ENCODE results near the gene FILIP1.

The FILIP1 gene

DNA sequence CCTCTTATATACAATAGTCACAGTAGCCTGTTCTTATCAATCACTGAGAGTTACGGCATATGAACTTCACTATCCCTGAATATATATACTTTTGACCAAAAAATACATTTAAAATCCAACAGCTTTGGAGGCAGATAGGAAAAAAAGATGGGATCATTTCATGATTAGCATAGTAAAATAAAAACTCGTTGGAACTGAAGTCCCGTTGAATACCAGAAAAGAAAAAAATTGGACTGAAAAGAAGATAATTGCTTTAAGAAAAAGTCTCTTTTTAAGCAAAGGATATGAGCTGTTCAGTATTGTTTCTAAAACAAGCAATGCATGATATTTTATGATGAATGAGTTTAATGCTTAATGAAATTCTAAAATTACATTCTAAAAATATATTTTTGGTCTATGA is 4.4 kb upstream of the FILIP1 start:
- FAIRE-seq (no peak), DNase-seq (ENCODE audit: insufficient read length, low spot score) (no peak)

DNA sequence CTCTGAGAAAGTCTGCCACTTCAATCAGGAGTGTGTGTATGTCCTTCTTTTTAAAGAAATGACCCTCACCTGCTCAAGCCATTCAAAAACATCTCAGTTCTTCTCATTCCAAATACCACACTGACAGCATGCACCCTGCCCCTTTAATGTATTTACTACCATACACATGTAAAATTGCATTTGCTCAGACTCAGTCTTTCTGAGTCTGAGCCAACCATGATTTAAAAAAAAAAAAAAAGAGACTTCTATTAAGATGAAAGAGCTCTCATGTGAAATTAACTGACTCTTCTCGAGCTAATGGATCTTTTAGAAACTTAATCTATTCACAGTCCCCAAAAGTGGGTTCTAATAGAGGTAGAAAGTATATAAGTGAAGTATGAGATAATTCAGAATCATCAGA is 1.4 kb upstream of the FILIP1 start:
- no peak for DNase-seq (ENCODE audit: insufficient read length, low spot score)
- FAIRE-seq = peak; percentile 65

DNA sequence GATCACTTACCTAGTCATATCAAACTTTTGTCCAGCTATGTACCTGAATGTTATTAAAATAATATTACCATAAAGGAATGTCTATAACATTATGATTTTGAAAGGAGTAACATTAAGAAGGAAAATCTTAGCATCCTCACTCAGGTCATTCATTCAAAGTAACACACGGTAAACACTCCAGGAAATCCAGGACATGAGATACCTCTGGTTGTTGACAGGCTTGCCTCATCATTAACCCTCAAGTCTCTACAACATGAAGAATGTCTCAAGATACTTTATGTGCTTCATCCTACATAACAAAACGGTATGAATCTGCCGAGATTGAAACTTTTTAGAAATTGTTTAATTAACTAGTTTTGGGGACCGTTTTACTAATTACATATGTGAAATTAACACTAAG is 690 bp upstream of the FILIP1 start:
- DNase-seq (ENCODE audit: insufficient read length, low spot score) (no peak), FAIRE-seq (no peak)

DNA sequence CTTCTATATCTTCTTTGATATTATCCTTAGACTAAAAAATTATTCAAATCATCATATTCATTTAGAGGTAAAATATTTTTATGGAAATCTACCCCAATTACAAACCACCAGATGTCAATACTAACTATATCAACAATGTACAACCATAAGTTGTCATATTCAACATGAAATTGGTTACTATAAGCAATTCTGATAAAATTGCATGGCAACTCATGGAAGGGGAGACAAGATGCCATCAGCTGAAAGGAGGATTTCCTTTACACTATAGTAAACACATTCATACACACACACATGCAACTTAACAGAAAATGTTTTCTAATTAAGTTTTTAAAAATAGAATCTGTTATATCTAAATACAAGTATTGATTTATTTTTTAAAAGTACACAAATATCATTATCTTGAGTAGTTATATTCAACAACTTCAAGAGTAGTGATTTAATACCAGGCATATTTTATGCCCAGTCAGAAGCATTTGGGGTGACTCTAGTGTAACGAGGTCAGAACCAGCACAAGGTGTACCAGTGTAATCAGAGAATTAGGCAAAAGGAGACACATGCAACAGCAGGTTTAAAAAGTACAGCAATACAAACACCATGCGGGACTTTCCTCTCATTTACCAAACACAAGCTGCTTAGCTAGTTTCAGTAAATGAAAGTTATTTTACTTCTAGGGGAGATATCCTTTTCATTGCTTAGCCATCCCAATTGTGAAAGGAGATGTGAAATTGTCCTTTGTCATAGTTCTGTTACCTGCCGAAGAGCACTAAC is 1.0 kb downstream of the FILIP1 start:
- FAIRE-seq (peak; percentile 85), DNase-seq (ENCODE audit: insufficient read length, low spot score) (no peak)

DNA sequence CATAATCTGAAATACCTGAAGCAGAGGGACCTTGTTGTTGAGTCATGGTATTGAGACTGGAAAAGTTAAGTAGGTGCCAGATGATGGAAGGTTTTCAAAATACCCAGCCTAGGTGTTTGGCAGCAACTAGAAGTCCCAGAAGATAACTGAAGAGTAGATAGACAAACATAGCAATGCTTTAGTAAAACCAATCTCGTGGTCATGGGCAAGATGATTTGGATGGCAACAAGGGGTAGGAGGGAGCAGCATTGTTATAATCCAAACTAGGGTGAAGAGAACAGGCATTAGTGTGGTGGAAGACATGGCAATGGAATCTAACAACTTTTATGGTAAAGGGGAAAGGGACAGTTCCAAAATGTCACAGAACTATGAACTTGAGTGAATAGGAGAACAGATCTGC is 2.3 kb downstream of the FILIP1 start:
- FAIRE-seq = peak; percentile 49
- no peak for DNase-seq (ENCODE audit: insufficient read length, low spot score)

DNA sequence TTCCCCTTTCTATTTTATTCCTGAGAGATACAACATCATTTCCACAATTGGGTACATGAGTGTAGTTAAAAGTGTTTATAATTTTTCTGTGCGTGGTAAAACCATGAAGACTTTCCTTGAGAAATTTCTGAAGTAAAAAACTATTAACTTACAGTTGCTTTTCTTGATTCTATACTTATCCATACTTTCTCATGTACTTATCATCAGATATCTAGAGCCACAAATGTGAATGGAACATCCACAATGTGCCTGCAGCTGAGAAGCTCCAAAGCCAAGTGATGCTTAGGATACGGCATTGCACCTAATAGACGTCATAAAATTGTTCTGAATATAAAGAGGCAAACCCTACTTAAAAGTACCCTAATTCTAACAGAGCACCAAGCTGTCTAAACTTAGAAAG is 2.9 kb downstream of the FILIP1 start:
- DNase-seq (ENCODE audit: insufficient read length, low spot score) = no peak
- no peak for FAIRE-seq

DNA sequence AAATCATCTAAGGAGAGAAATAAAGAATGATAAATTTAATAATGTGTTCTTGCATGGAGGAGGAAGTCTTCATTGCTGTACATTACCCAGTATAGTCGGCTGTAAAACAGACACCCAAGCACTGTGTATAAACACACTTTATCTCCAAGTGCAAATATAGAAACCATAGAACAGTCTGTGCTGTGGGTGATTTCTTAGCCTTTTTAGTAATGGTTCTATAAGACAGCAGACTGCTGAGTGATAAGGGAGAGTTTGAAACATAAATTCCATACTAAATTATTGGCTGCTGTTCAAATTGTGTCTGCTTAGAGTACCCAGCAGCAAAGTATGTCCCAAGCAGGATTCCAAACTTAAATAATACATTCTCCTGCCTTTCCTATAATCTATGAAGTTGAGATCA is 4.6 kb downstream of the FILIP1 start:
- FAIRE-seq (no peak), DNase-seq (ENCODE audit: insufficient read length, low spot score) (no peak)

DNA sequence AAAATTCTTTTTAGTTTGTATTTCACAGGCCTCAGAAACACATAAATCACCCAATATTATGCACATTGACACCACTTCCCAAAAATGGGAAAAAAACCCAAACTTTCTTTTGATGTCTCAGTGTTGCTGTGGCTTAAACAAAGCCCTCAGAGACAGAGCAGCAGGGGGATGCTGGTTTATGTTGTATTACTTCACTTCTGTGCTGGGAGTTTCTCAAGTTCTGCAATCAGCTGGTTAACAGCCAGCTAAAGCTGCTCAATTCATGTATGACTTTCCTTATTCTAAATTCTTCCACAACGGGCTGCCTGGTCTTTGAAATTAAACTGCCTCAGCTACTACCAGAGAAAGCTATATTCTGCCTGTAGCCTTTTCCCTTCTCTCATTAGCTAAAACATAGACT is 5.6 kb downstream of the FILIP1 start:
- DNase-seq (ENCODE audit: insufficient read length, low spot score) (no peak), FAIRE-seq (no peak)

DNA sequence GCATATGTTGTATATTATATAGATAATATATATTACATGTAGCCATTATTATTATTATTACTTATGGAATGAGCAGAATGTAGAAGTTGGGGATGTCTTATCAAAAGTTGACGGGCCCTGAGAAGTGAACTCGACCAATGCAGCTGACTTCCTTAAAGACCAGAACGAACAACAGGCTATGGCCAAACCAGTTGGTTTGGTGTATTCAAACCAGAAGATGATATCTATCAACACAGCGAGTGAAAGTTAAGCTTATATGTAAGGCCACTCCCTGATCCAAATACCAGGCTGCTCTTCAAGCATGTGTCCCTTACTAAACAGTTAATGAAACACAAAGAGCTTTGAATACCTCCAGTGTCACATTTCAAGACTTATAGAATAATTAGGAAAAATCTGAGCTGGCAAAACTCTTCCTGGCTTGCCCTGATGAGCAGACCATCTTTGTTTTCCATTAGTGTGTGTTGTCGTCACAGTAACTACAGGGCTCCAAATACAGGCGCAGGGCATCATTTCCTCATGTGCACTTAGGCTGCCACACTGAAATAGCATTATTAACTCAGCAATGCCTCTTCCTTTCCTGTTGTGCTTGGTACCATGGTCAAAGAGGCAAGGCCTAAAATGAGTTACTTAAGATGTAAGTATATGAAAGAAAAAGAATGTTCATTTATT is 6.6 kb downstream of the FILIP1 start:
- DNase-seq (ENCODE audit: insufficient read length, low spot score) = no peak
- FAIRE-seq = no peak

DNA sequence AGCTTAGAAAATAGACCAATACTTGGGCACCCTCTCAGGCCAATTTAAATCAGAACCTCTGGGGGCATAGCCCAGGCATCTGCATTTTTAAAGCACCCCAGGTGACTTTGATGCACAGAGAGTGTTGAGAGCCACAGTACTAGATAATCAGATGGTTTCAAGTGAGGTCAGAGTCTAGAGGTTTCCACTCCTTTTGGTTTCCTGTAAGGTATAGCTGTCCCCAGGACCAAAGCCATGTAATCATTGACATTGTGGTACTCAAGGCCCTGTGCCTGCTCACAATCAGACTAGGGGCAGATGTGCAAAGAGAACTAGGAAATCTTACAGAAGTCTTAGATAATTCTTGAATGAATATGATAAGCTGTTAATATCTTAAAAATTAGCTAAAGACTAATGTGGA is 9.1 kb downstream of the FILIP1 start:
- DNase-seq (ENCODE audit: insufficient read length, low spot score) (no peak), FAIRE-seq (peak; percentile 84)

DNA sequence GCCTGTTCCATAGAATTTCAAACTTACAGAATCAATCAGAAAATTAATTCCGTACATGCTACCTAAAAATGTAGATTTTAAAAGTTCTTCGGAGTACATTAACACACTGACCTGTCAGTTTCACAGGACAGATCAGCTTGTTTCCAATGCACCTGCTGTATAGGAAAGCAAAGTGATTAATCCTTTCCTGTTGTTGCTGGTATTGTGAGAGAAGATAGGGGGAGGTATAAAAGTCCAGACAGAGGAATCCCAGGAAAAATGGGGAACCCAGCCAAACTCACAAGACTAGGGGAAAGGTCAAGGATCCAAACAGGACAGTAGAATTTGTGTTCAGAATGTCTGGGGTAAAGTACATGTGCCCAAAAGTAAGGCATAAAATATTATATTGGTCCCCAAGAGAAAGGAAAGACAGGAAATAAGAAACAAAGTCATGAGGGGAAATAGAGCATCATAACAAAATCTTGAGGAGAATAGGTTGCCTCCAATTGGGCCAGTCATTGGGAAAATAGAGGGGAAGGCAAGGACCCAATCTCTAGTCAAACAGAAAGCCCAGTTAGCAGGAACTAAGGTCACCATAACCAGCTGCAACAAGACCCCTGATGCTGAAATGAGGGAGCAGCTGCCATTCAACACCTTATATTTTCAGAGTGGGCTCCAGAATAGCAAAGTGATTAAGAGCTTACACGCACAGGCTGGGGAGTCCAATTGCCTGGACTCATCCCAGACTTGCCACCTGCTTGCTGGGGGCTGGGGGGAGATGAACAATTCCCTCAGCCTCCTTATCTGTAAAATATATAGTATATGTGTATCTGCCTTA is 10.3 kb downstream of the FILIP1 start:
- no peak for DNase-seq (ENCODE audit: insufficient read length, low spot score)
- FAIRE-seq = no peak

DNA sequence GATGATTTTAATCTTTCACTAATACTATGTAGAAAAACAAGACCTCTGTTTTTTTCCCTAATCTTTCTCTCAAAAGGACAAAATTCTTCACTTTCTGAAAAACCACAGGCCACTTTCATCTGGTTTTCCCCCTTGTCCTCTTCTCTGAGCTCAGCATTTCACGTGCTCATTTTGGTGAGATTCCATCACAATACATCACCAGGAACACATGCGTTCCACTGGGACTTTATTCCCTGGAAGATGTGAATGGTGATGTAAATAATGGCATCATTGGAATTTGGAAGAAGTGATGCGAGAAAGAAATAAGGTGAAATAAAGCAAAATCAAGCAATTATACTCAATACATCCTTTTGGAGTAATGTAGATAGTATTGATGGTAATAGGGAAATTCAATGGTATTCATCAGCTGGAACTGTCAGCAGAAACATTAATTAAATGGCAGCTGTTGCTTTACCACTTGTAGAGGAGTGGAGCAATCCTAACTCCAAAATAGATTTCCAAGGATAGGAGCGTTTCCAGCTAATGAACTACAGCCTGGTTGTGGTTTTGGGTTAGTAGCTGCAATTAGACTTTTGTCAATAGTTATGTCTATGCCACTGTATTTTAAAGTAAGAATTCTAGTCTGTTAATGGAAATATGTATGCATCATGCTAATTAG is 11.5 kb downstream of the FILIP1 start:
- FAIRE-seq = peak; percentile 8
- no peak for DNase-seq (ENCODE audit: insufficient read length, low spot score)

DNA sequence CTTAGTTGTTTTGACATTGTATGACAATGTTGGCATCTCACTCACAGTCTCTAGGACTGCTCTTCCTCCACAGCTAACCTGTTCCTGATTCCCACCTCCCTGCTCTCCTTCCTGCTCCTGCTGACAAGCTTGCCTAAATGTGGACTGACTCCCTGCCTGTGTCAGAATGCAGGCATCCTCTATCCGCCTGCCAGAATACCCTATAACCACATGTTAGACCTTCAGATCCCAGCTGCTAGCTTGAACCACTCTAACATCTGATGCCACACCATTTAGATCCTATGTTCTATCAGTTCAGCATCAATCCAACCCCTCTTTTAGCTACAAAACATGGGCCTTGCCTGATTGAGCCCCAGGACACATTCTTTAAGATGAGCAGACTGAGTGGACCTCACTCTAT is 12.2 kb downstream of the FILIP1 start:
- FAIRE-seq (no peak), DNase-seq (ENCODE audit: insufficient read length, low spot score) (no peak)

DNA sequence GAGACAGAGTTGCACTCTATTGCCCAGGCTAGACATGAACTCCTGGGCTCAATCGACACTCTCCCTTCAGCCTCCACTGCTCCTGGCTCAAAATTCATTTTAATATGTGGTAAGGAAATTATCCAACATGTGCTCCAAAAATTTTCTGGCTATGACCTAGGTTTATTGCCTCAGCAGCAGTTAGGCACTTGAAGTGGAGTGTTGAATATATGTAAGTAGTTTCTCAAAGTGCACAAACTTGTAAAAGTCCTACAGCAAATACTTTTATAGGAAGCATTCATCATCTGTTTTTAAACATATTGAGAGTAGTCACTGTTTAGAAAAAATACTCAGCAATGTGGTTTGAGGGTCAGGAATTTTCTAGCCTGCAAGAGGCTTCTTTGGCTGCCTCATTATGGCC is 13.2 kb downstream of the FILIP1 start:
- FAIRE-seq (no peak), DNase-seq (ENCODE audit: insufficient read length, low spot score) (no peak)

DNA sequence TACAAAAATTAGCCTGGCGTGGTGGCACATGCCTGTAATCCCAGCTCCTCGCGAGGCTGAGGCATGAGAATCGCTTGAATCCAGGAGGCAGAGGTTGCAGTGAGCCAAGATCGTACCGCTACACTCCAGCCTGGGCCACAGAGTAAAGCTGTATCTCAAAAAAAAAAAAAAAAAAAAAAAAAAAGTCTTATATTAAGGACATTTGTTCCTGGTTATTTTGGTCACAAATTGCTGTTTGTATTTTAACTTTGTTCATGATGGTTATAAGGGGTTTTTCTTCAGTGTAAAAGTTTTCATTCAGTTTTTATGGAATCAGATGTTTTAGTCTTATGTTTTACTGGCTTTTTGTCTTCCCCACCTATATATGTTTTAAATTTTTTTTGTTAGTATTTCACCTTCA is 13.9 kb downstream of the FILIP1 start:
- no peak for FAIRE-seq
- DNase-seq (ENCODE audit: insufficient read length, low spot score) = no peak

DNA sequence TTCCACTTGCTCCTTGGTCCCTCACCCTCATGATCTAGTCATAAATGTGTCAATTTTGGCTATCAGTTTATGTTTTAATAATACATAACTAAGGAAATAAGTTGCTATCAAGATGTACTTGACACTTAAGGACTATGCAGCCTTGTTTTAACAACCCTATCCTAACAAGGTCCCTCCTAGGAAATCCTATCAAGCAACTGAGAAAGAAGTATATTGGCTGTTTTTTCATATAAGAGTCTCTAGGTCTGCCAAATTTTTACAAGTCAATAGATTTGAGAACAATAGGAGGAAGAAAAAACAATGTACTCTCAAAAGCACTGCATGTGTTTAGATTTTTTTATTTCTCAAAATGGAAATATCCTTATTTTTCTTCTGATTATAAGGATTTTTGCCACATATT is 14.7 kb downstream of the FILIP1 start:
- no peak for DNase-seq (ENCODE audit: insufficient read length, low spot score)
- no peak for FAIRE-seq

DNA sequence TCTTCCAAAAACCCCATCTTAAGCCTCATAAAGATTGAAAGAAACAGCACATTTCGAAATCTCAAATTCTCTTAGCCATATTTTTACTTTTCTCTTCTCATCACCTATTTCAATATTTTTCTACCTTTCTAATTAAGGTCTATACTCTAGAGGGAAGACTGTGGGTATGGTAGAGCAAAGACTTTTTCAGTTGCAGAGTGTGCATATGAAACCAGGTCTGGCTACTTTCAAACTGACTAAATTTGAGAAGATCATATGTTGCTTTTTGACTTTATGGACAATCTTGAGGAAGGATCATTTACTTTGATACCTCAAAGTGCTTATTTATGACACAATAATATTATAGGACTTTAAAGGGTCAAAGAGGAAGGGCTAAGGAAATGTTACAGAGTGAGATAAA is 20.7 kb downstream of the FILIP1 start:
- FAIRE-seq (peak; percentile 71), DNase-seq (ENCODE audit: insufficient read length, low spot score) (no peak)

DNA sequence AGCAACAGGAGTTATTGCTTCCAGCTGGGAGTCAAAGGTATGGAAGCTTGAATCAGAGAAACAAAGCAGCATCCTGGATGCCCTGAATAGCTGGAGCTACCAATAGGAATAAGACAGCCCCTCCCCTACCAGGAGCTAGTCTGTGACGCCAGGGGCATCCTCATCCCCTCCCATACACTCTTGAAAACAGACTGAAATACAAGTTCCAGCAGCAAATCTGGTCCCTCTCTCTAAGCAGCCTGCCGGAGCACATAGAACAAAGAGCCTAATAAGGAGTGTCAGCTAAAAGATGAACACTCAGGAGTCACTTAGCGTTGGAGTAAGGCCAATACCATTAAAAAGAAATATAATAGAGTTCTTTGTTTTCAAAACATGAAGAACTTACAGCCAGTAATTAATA is 25.6 kb downstream of the FILIP1 start:
- FAIRE-seq (no peak), DNase-seq (ENCODE audit: insufficient read length, low spot score) (no peak)

DNA sequence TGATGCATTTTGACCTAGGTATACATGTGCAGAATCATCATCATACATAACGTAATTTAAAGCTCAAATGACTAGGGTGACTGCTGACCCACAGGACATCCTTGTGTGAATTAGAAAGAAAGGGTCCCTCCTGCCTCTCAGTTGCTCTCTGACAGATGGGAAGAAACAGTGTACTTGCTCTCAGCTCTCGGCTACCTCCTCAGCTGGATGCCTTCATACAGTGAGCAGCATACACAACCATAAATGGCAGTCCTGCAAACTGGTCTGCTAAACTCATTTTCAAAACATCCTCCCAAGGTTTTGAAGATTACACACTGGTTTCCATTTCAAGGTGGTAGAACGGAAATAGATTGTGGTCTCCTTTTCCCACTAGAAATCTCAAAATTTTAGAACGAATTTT is 26.3 kb downstream of the FILIP1 start:
- no peak for FAIRE-seq

DNA sequence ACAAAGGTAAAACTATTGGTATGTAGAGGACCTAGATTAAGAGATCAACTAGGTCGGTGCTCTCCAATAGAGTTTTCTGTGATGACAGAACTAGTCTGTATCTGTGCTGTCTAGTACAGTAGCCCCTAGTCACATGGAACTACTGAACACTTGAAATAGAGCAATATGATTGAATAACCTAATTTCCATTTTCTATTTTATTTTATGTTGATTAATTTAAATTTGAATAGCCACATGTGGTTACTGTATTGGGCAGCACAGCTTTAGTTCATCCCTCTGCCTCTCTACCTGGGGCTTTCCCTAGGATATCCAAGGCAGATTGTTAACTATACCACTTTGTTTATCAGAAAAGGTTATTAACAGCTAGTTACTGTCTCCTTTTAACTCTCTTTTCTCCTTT is 27.0 kb downstream of the FILIP1 start:
- FAIRE-seq = peak; percentile 23
- no peak for DNase-seq (ENCODE audit: insufficient read length, low spot score)

More for the DNA sequence above, 26.3 kb downstream of the FILIP1 start:
- no peak for DNase-seq (ENCODE audit: insufficient read length, low spot score)

DNA sequence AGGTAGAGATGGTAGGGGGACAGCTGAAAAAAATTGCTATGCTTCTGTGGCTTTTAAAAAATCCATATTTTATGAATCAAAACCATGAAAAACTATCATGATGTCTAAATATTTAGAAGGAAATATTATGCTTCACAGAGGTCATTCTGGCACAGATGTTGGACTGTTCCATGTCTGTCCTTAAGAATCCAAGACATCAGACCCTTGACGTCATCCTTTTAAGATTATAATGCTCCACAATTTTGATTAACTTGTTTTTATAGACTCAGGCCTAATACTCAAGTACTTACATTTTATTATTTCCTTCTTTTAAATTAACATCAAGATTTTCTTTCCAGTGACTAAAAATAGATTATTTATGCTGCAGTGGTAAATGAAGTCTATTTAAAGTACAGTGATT is 29.7 kb downstream of the FILIP1 start:
- FAIRE-seq (no peak), DNase-seq (ENCODE audit: insufficient read length, low spot score) (no peak)
